Mucosa of rectum (tissue), 2 donors: ENCODE measurements around the gene TMC6.
"Not testable (repeated sequence)": the region's sequence is repeated elsewhere in the genome, so short reads cannot be mapped to it uniquely, and the experiment has no call there.

Source experiments
- H3K27ac ChIP-seq, 2 donors: one replicate each; pipeline ENCODE4 v1.7.0; 2013; ENCODE audit warnings: inconsistent platforms in 2 of 2, low read depth in 2 of 2, low read length in 2 of 2
- H3K27me3 ChIP-seq, 2 donors: one replicate each; pipeline ENCODE4 v1.7.0; 2013; ENCODE audit warnings: low read length in 2 of 2; ENCODE audit not compliant: control insufficient read depth in 2 of 2, insufficient read depth in 2 of 2
- H3K36me3 ChIP-seq, 2 donors: one replicate each; pipeline ENCODE4 v1.7.0; 2013; ENCODE audit warnings: low read length in 2 of 2; ENCODE audit not compliant: control insufficient read depth in 2 of 2, insufficient read depth in 2 of 2
- H3K4me1 ChIP-seq, 2 donors: one replicate each; pipeline ENCODE4 v1.7.0; 2013; ENCODE audit warnings: low read length in 2 of 2, mild to moderate bottlenecking in 1 of 2; ENCODE audit not compliant: control insufficient read depth in 2 of 2, insufficient read depth in 2 of 2
- H3K4me3 ChIP-seq, 2 donors: one replicate each; pipeline ENCODE4 v1.7.0; 2013; ENCODE audit warnings: low read length in 2 of 2
- H3K9ac ChIP-seq, 2 donors: one replicate each; pipeline ENCODE4 v1.7.0; 2013; ENCODE audit warnings: low read length in 2 of 2, low read depth in 1 of 2, mild to moderate bottlenecking in 1 of 2
- H3K9me3 ChIP-seq, 2 donors: one replicate each; pipeline ENCODE4 v1.7.0; 2013; ENCODE audit warnings: low read length in 2 of 2; ENCODE audit not compliant: control insufficient read depth in 2 of 2
- donor health status: healthy.
- donor health status: Normal muscosa, but diverticular disease.

TMC6 gene

DNA sequence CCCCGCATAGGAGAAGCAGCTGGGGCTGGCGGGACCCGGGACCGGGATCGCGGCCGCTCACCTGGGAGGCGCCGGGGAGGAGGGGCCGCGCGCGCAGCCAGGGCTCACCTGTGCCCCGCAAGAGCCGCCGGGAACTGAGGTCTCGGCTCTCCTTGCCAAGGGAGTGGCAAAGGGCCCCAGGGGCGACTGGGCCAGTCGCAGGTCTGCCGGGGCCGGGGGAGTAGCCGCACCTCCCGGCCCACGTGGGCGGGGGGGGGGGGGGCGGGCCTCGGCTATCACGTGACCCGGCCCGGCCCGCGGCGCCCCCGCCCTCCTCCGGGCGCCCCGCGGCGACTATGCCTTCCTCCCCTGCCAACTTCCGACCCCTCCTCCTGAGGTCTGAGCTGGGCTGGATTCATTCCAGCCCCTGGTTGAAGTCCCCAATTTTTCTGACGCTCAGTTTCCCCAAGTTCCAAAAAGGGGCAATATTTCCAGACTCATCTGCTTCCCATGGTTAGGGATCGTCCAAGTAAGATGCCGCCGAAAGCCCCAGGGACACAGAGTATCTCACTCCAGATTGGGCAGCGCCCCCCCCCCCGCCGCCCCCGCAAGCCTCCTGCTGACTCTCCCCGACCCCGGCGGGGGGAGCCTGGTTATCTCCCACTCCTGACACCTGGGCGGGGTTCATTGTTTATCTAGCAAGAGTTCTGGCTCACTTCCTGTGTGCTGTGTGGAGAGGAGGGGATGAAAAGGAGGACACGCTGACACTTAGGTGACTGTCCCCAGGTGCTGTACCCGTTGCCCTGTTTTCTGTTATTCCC, at the start of gene TMC6:
Gene TMC6 (minus strand): TSS at position 205 of the 800 bp plus-strand sequence. CDS start 1,923 bp downstream, outside the sequence.
- peaks cover 2 to 8% of the 10 kb centered on the region in 2 donors for H3K36me3 ChIP-seq
- H3K9me3 ChIP-seq: no peaks in the 10 kb centered on the region
- H3K27ac ChIP-seq: peak within 1 kb of the TSS; percentile 86 to 90
- H3K9ac ChIP-seq: peak within 1 kb of the TSS; percentile 76 to 85
- no peaks in the 10 kb centered on the region for H3K27me3 ChIP-seq
- H3K4me1 ChIP-seq: peaks cover 42 to 47% of the 10 kb centered on the region in 2 donors
- peak within 1 kb of the TSS; percentile 76 for H3K4me3 ChIP-seq

DNA sequence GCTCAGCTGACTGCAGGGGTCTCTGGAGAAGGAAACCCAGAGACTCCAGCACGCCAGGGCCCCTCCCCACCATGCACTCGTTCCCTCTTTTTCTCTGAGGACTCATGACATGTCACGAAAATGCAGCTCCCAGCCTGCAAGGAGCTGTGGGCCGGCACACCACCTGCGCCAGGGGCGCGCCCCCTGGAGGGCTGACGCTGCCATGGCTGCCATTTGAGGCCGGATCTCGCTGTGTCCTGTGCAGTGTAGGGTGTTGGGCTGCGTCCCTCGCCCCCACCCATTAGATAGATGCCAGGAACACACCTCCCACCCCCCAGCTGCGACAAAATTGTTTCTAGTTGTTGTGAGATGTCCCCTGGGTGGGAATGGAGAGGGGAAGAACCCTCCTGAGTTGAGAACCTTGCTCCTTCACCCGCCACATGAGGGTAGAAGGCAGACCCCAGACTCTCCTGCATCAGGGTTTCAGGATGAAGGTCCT, 48.0 kb upstream of the TMC6 start:
- H3K9ac ChIP-seq: peak overlapping the region in 1 of 2 donors; percentile 65

GRCh38 chr17:78175643-78175981, 47.1 kb upstream of the TMC6 start:
- H3K4me3 ChIP-seq: no peak overlapping the region
- peak overlapping the region; percentile 56 to 65 for H3K9ac ChIP-seq
- H3K4me1 ChIP-seq: peaks cover 62 to 65% of the 10 kb centered on the region in 2 donors

More for the DNA sequence above, 48.0 kb upstream of the TMC6 start:
- peak overlapping the region; percentile 1 to 97 for H3K27ac ChIP-seq
- H3K36me3 ChIP-seq: peaks cover 8 to 9% of the 10 kb centered on the region in 2 donors
- no peaks in the 10 kb centered on the region for H3K9me3 ChIP-seq
- H3K4me1 ChIP-seq: peaks cover 56 to 57% of the 10 kb centered on the region in 2 donors
- H3K4me3 ChIP-seq: no peak overlapping the region
- no peaks in the 10 kb centered on the region for H3K27me3 ChIP-seq

DNA sequence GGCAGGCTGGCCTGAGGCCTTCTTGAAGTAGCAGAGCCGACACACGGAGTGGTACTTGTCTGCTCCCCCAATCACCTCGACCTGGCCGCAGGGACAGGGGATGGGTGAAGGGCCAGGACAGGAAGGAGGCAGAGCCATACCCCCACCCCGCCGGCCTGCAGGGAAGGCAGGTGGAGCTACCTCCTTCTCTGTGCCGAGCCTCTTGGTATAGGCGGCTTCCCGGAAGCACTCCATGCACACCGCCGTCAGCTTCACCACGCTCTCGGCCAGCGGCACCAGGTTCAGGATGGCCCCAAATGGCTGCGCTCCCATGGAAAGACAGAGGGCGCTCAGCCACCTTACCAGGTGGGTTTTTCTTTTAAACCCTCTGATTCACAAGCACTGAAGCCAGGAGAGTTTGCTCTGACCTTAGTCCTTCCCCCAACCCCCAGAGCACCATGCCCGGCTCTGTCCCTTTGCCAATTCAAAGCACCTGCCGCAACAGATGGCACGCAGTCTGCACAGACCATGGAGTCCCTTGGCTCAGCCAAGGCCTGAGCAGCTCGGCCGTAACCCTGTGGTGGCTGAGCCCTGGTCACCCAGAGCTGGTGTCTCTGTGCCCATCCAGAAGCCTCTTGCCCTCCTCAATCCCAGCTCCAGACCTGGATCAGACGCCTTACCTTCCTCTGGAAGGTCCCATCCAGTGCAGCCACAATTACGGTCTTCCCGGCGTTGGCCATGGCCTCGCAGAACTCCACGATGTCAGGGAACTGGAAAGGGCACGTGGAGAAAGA, 46.5 kb upstream of the TMC6 start:
- H3K9me3 ChIP-seq: no peaks in the 10 kb centered on the region
- peak overlapping the region; percentile 56 to 65 for H3K9ac ChIP-seq
- peak overlapping the region; percentile 93 to 97 for H3K27ac ChIP-seq
- H3K4me1 ChIP-seq: peaks cover 64 to 69% of the 10 kb centered on the region in 2 donors
- H3K36me3 ChIP-seq: peaks cover 12 to 14% of the 10 kb centered on the region in 2 donors
- no peaks in the 10 kb centered on the region for H3K27me3 ChIP-seq
- peak overlapping the region; percentile 53 to 54 for H3K4me3 ChIP-seq

More at GRCh38 chr17:78175643-78175981, 47.1 kb upstream of the TMC6 start:
- Histone ChIP-seq H3K27ac (peak overlapping the region; percentile 93 to 97), H3K27me3 (no peaks in the 10 kb centered on the region), H3K9me3 (no peaks in the 10 kb centered on the region), H3K36me3 (peaks cover 12 to 14% of the 10 kb centered on the region in 2 donors)

DNA sequence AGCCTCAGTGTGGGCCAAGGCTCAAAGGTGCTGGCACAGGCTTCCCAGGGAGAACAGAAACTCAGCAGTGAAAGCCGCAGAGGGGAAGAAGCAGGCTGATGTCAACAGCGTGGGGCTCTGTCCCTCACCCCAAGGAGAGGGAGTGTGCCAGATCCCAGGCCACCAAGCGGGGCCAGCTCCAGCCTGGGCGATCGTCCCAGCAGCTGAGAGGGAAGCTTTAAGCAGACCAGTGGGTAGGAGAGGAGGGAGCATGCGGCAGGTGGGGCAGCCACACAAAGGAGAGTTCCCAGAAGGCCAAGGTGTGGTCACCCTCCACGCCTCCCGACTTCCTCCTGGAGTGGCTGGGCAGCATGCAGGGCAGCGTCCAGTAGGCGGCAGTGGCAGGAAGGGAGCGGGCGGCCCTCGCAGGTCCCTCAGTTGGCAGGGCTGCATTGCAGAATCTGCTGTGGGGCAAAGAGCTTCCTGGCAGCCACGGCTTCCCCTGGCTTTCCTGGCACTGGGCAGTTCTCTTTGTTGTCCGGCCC, 45.9 kb upstream of the TMC6 start:
- H3K4me1 ChIP-seq: peaks cover 70 to 76% of the 10 kb centered on the region in 2 donors
- H3K9me3 ChIP-seq: no peaks in the 10 kb centered on the region
- H3K27me3 ChIP-seq: no peaks in the 10 kb centered on the region
- H3K27ac ChIP-seq: peak overlapping the region; percentile 93 to 97
- peaks cover 12 to 14% of the 10 kb centered on the region in 2 donors for H3K36me3 ChIP-seq
- peak overlapping the region; percentile 65 to 80 for H3K9ac ChIP-seq
- H3K4me3 ChIP-seq: peak overlapping the region; percentile 53 to 54

DNA sequence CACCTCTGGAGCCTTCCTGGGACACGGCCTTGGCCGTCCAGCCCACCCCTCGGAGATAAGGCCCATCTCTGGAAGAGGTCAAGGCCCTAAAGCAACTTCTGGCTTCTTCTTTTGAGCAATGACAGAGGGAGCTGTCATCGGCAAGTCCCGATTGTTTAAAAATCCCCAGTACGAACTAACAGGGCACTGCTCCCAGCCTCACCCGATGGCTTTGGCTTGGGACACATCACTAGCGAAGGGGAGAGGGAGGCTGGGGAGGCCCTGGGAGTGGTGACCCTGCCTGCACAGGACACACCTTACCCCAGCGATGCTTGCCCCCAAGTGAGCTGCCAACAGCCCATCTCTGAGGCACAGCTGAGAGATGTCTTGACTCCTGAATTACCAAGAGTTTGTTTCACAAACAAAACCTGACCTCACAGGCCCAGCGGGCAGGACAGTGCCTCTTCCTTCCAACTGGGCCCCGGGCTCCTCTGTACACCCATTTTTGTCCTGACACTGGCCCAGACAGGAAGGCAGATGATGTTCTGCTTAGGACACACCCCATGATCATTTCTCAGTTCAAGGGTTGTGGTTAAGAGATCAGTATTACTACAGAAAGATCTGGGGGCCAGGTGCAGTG, 44.7 kb upstream of the TMC6 start:
- Histone ChIP-seq H3K36me3 (peaks cover 12 to 14% of the 10 kb centered on the region in 2 donors), H3K4me1 (peaks cover 73 to 80% of the 10 kb centered on the region in 2 donors)

GRCh38 chr17:78172249-78173051, 43.9 kb upstream of the TMC6 start:
- peaks cover 12 to 14% of the 10 kb centered on the region in 2 donors for H3K36me3 ChIP-seq
- peak overlapping the region; percentile 31 to 37 for H3K4me3 ChIP-seq
- peaks cover 73 to 84% of the 10 kb centered on the region in 2 donors for H3K4me1 ChIP-seq
- H3K27me3 ChIP-seq: no peaks in the 10 kb centered on the region
- H3K27ac ChIP-seq: peak overlapping the region; percentile 93 to 97
- H3K9me3 ChIP-seq: no peaks in the 10 kb centered on the region
- peak overlapping the region; percentile 56 to 74 for H3K9ac ChIP-seq

More for the DNA sequence above, 44.7 kb upstream of the TMC6 start:
- H3K27ac ChIP-seq: peak overlapping the region; percentile 93 to 97
- H3K9me3 ChIP-seq: no peaks in the 10 kb centered on the region
- no peaks in the 10 kb centered on the region for H3K27me3 ChIP-seq
- H3K4me3 ChIP-seq: peak overlapping the region in 1 of 2 donors; percentile 31
- peak overlapping the region; percentile 56 to 74 for H3K9ac ChIP-seq

DNA sequence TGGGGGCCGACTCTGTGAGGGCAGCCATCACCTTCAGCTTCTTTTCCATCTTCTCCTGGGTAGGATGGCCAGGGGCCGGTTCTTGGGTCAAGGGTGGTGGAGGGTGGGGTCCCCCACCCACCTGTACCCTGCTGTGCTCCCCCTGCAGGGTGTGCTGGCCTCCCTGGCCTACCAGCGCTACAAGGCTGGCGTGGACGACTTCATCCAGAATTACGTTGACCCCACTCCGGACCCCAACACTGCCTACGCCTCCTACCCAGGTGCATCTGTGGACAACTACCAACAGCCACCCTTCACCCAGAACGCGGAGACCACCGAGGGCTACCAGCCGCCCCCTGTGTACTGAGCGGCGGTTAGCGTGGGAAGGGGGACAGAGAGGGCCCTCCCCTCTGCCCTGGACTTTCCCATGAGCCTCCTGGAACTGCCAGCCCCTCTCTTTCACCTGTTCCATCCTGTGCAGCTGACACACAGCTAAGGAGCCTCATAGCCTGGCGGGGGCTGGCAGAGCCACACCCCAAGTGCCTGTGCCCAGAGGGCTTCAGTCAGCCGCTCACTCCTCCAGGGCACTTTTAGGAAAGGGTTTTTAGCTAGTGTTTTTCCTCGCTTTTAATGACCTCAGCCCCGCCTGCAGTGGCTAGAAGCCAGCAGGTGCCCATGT, 43.2 kb upstream of the TMC6 start:
- H3K27me3 ChIP-seq, H3K9me3 ChIP-seq: not testable (repeated sequence)
- peak overlapping the region; percentile 93 to 97 for H3K27ac ChIP-seq
- H3K36me3 ChIP-seq: peaks cover 12 to 14% of the 10 kb centered on the region in 2 donors
- peaks cover 70 to 79% of the 10 kb centered on the region in 2 donors for H3K4me1 ChIP-seq
- peak overlapping the region; percentile 56 to 74 for H3K9ac ChIP-seq
- peak overlapping the region in 1 of 2 donors; percentile 7 for H3K4me3 ChIP-seq
